Natural killer cell treated with Interleukin-12 subunit alpha and Interleukin-12 subunit beta and Interleukin-15 and Interleukin-18, amount 100 ng/mL, for 72 hours (primary cell): ENCODE data around the gene FIGN. TPM values are rescaled to one million over a fixed set of nuclear protein-coding genes. Genes with fewer than 3 reads are reported as not detected.

Experiments
- ATAC-seq, 2 donors: fragments of 150-1000 bp; cut with Tn5 transposase in 1 of 2; sonication (Bioruptor Pico), chemical (Tn5 transposase) in 1 of 2; 2 replicates each; pipeline ENCODE4 v1.10.0; 2021
- DNase-seq: peaks from one replicate; pipeline ENCODE4 v3.0.0; 2022; ENCODE audit warnings: low spot score
- H3K27ac Mint-ChIP-seq, 2 donors: 1 replicate in 1 of 2; 2 replicates in 1 of 2; pipeline ENCODE4 v1.8.0; 2022; ENCODE audit warnings: mixed read lengths in 2 of 2, mild to moderate bottlenecking in 1 of 2, moderate library complexity in 1 of 2
- H3K27me3 Mint-ChIP-seq, 2 donors: 1 replicate in 1 of 2; 2 replicates in 1 of 2; pipeline ENCODE4 v1.8.0; 2022; ENCODE audit warnings: mixed read lengths in 2 of 2
- H3K36me3 Mint-ChIP-seq: one replicate; pipeline ENCODE4 v1.8.0; 2022; ENCODE audit warnings: mixed read lengths
- H3K4me1 Mint-ChIP-seq, 2 donors: 1 replicate in 1 of 2; 2 replicates in 1 of 2; pipeline ENCODE4 v1.8.0; 2022; ENCODE audit warnings: low read depth in 2 of 2, mixed read lengths in 2 of 2, mild to moderate bottlenecking in 1 of 2
- H3K4me3 Mint-ChIP-seq: one replicate; pipeline ENCODE4 v1.8.0; 2022; ENCODE audit warnings: mixed read lengths
- H3K9me3 Mint-ChIP-seq: 2 replicates; pipeline ENCODE4 v1.8.0; 2022; ENCODE audit warnings: mixed read lengths
- total RNA-seq, 2 donors: library from RNA; stranded (reverse); gene quantifications; one replicate each; pipeline ENCODE4 v1.2.3, GENCODE V29; 2022

The FIGN gene
- total RNA-seq, 2 donors from 2014 or later, result not detected

- H3K4me3 Mint-ChIP-seq, result no peak overlapping the region
- no peak overlapping the region for H3K27ac Mint-ChIP-seq
- H3K27me3 Mint-ChIP-seq, result no peaks in the 10 kb centered on the region
- H3K36me3 Mint-ChIP-seq, result no peaks in the 10 kb centered on the region
- peaks cover 3% of the 10 kb centered on the region for H3K9me3 Mint-ChIP-seq
- DNase-seq (no peak), ATAC-seq (no peak)
- H3K4me1 Mint-ChIP-seq, result no peaks in the 10 kb centered on the region
Measured at GRCh38 chr2:163711699-163712098, 24.1 kb downstream of the FIGN start.

- Mint-ChIP-seq H3K27ac (no peak overlapping the region), H3K4me1 (no peaks in the 10 kb centered on the region), H3K4me3 (no peak overlapping the region), H3K27me3 (no peaks in the 10 kb centered on the region), H3K9me3 (peaks cover 3% of the 10 kb centered on the region), H3K36me3 (no peaks in the 10 kb centered on the region)
- no peak for DNase-seq
- ATAC-seq, result no peak
Measured at GRCh38 chr2:163711258-163711657, 24.6 kb downstream of the FIGN start.

- no peaks in the 10 kb centered on the region for H3K27me3 Mint-ChIP-seq
- ATAC-seq (no peak), DNase-seq (no peak)
- peaks cover 6% of the 10 kb centered on the region for H3K9me3 Mint-ChIP-seq
- no peaks in the 10 kb centered on the region for H3K36me3 Mint-ChIP-seq
- H3K4me3 Mint-ChIP-seq, result no peak overlapping the region
- no peaks in the 10 kb centered on the region for H3K4me1 Mint-ChIP-seq
- no peak overlapping the region for H3K27ac Mint-ChIP-seq
Measured at GRCh38 chr2:163709270-163709669, 26.5 kb downstream of the FIGN start.

GRCh38 chr2:163708265-163708664, 27.5 kb downstream of the FIGN start:
- H3K4me1 Mint-ChIP-seq, result no peaks in the 10 kb centered on the region
- no peak for DNase-seq
- no peak overlapping the region for H3K4me3 Mint-ChIP-seq
- no peaks in the 10 kb centered on the region for H3K27me3 Mint-ChIP-seq
- H3K27ac Mint-ChIP-seq, result no peak overlapping the region
- no peaks in the 10 kb centered on the region for H3K36me3 Mint-ChIP-seq
- peaks cover 6% of the 10 kb centered on the region for H3K9me3 Mint-ChIP-seq
- ATAC-seq, result no peak

- Mint-ChIP-seq H3K36me3 (no peaks in the 10 kb centered on the region), H3K9me3 (peaks cover 14% of the 10 kb centered on the region), H3K4me1 (no peaks in the 10 kb centered on the region), H3K4me3 (no peak overlapping the region), H3K27me3 (no peaks in the 10 kb centered on the region), H3K27ac (no peak overlapping the region)
- DNase-seq (no peak), ATAC-seq (no peak)
Measured at GRCh38 chr2:163703386-163703785, 32.4 kb downstream of the FIGN start.

GRCh38 chr2:163701399-163702195, 34.2 kb downstream of the FIGN start:
- H3K36me3 Mint-ChIP-seq, result no peaks in the 10 kb centered on the region
- peaks cover 14% of the 10 kb centered on the region for H3K9me3 Mint-ChIP-seq
- H3K4me1 Mint-ChIP-seq, result no peaks in the 10 kb centered on the region
- H3K27ac Mint-ChIP-seq, result no peak overlapping the region
- no peak overlapping the region for H3K4me3 Mint-ChIP-seq
- no peak for DNase-seq
- no peak for ATAC-seq
- no peaks in the 10 kb centered on the region for H3K27me3 Mint-ChIP-seq

GRCh38 chr2:163698857-163699256, 37.0 kb downstream of the FIGN start:
- Mint-ChIP-seq H3K27me3 (no peaks in the 10 kb centered on the region), H3K4me3 (no peak overlapping the region), H3K4me1 (no peaks in the 10 kb centered on the region), H3K36me3 (no peaks in the 10 kb centered on the region), H3K27ac (no peak overlapping the region), H3K9me3 (peaks cover 18% of the 10 kb centered on the region)
- no peak for DNase-seq
- no peak for ATAC-seq

GRCh38 chr2:163697846-163698637, 37.8 kb downstream of the FIGN start:
- H3K4me3 Mint-ChIP-seq, result no peak overlapping the region
- no peak for DNase-seq
- H3K36me3 Mint-ChIP-seq, result no peaks in the 10 kb centered on the region
- peaks cover 22% of the 10 kb centered on the region for H3K9me3 Mint-ChIP-seq
- ATAC-seq, result no peak
- H3K4me1 Mint-ChIP-seq, result no peaks in the 10 kb centered on the region
- H3K27ac Mint-ChIP-seq, result no peak overlapping the region
- H3K27me3 Mint-ChIP-seq, result no peaks in the 10 kb centered on the region

- H3K4me1 Mint-ChIP-seq, result no peaks in the 10 kb centered on the region
- no peaks in the 10 kb centered on the region for H3K27me3 Mint-ChIP-seq
- peaks cover 24% of the 10 kb centered on the region for H3K9me3 Mint-ChIP-seq
- no peak overlapping the region for H3K27ac Mint-ChIP-seq
- DNase-seq (no peak), ATAC-seq (no peak)
- no peaks in the 10 kb centered on the region for H3K36me3 Mint-ChIP-seq
- H3K4me3 Mint-ChIP-seq, result no peak overlapping the region
Measured at GRCh38 chr2:163697429-163697828, 38.4 kb downstream of the FIGN start.

GRCh38 chr2:163693484-163693883, 42.3 kb downstream of the FIGN start:
- Mint-ChIP-seq H3K27ac (no peak overlapping the region), H3K27me3 (no peaks in the 10 kb centered on the region), H3K4me3 (no peak overlapping the region), H3K9me3 (peaks cover 13% of the 10 kb centered on the region), H3K4me1 (no peaks in the 10 kb centered on the region), H3K36me3 (no peaks in the 10 kb centered on the region)
- DNase-seq (no peak), ATAC-seq (no peak)

- ATAC-seq, result no peak
- no peaks in the 10 kb centered on the region for H3K36me3 Mint-ChIP-seq
- DNase-seq, result no peak
- no peak overlapping the region for H3K4me3 Mint-ChIP-seq
- H3K27me3 Mint-ChIP-seq, result no peaks in the 10 kb centered on the region
- H3K9me3 Mint-ChIP-seq, result peaks cover 18% of the 10 kb centered on the region
- H3K27ac Mint-ChIP-seq, result no peak overlapping the region
- H3K4me1 Mint-ChIP-seq, result no peaks in the 10 kb centered on the region
Measured at GRCh38 chr2:163692611-163693482, 43.0 kb downstream of the FIGN start.

- Mint-ChIP-seq H3K9me3 (peaks cover 18% of the 10 kb centered on the region), H3K4me3 (no peak overlapping the region), H3K4me1 (no peaks in the 10 kb centered on the region), H3K36me3 (no peaks in the 10 kb centered on the region), H3K27ac (no peak overlapping the region), H3K27me3 (no peaks in the 10 kb centered on the region)
- ATAC-seq (no peak), DNase-seq (no peak)
Measured at GRCh38 chr2:163692081-163692480, 43.7 kb downstream of the FIGN start.

- ATAC-seq, result no peak
Measured at GRCh38 chr2:163690896-163691295, 44.9 kb downstream of the FIGN start.

GRCh38 chr2:163687217-163687616, 48.6 kb downstream of the FIGN start:
- Mint-ChIP-seq H3K9me3 (peaks cover 5% of the 10 kb centered on the region), H3K27me3 (no peaks in the 10 kb centered on the region), H3K36me3 (no peaks in the 10 kb centered on the region), H3K4me1 (no peaks in the 10 kb centered on the region), H3K4me3 (no peak overlapping the region), H3K27ac (no peak overlapping the region)
- no peak for DNase-seq
- ATAC-seq, result no peak

More at GRCh38 chr2:163690896-163691295, 44.9 kb downstream of the FIGN start:
- no peak overlapping the region for H3K27ac Mint-ChIP-seq
- DNase-seq, result no peak
- no peaks in the 10 kb centered on the region for H3K27me3 Mint-ChIP-seq
- H3K4me3 Mint-ChIP-seq, result no peak overlapping the region
- no peaks in the 10 kb centered on the region for H3K4me1 Mint-ChIP-seq
- H3K36me3 Mint-ChIP-seq, result no peaks in the 10 kb centered on the region
- peaks cover 18% of the 10 kb centered on the region for H3K9me3 Mint-ChIP-seq
